GM21447 (cell line): ENCODE measurements around the gene PCED1A.
A peak's percentile ranks its signal among the peaks of the same experiment; 100 is the strongest.

Experiments used
- ATAC-seq: cut with Tn5 transposase; IDR thresholded peaks from one replicate; pipeline ENCODE4 v1.9.1; 2021; ENCODE audit not compliant: unreplicated experiment

Gene PCED1A

GRCh38 chr20:2805689-2806350, 34.6 kb downstream of the PCED1A start:
- ATAC-seq: no peak

GRCh38 chr20:2804852-2805688, 35.4 kb downstream of the PCED1A start:
- ATAC-seq: no peak

DNA sequence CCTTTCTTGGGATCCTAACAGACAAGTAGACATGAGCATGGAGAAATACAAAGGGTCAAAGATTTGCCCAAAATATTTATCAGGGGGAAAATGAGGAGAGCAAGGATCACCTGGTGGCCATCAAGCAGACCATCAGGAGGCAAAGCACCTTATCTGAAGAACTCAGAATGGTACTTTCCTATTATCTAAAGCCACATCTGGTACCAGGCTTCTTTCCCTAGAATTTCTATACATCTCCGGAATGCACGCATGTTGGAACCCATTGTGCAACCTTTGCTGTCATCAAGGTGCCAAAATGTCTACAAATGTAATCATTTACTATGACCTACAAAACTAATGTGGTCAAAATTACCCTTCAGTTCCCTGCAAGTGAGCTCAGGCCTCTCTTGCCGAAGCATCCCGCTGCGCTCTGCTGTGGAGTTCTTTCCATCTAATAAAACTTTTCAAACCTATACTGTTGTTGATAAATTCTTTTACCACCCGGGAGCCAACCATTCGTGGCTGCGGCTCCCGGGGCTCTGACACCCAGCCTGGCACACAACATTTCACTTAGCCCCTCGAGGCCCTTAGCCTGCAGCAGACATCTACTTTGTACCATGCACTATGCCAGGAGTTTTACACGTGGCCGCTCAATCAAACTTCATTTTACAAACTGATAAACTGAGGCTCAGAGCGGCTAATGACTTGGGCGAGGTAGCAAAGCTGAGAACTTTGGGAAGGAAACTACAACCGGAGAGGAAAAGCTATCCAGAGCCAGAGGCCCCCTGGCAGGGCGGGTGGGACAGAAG, 36.2 kb downstream of the PCED1A start:
- no peak for ATAC-seq

- ATAC-seq: no peak
Observed at GRCh38 chr20:2801286-2801728, 39.1 kb downstream of the PCED1A start.

DNA sequence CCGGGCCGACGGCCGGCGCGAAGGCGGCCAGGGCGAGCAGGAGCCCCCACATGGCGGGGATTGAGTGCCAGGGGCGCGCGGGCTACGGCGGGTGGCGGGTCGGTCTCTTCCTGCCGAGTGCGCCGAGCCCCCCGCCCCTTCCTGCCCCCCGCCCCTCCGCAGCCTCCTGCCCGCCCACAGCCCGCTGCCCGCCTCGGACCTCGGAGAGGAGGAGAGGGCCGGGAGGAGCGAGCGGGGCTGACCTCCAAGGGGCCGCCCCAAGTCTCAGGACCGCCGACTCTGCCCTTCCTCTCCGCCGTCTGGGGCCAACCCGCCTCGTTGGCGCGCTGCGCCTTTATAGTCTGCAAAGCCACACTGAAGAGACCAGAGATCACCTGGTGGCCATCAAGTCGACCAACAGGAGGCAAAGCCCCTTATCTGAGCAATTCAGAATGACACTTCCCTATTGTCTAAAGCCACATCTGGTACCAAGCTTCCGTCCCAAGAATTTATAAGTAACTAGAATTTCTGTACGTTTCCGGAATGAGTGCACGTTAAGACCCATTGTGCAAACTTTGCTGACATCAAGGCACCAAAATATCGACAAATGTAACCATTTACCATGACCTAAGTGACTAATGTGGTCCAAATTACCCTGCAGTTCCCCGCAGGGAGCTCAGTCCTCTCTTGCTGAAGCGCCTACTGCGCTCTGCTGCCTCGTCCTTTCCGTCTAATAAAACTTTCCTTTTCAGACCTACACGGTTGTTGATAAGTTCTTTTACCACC, 39.8 kb downstream of the PCED1A start, which contains the start of gene CPXM1:
Gene CPXM1, minus strand, starts transcription at position 107 of the 765 bp plus-strand sequence. Its CDS starts 55 bp downstream, at position 52.
- ATAC-seq: peak; percentile 54

DNA sequence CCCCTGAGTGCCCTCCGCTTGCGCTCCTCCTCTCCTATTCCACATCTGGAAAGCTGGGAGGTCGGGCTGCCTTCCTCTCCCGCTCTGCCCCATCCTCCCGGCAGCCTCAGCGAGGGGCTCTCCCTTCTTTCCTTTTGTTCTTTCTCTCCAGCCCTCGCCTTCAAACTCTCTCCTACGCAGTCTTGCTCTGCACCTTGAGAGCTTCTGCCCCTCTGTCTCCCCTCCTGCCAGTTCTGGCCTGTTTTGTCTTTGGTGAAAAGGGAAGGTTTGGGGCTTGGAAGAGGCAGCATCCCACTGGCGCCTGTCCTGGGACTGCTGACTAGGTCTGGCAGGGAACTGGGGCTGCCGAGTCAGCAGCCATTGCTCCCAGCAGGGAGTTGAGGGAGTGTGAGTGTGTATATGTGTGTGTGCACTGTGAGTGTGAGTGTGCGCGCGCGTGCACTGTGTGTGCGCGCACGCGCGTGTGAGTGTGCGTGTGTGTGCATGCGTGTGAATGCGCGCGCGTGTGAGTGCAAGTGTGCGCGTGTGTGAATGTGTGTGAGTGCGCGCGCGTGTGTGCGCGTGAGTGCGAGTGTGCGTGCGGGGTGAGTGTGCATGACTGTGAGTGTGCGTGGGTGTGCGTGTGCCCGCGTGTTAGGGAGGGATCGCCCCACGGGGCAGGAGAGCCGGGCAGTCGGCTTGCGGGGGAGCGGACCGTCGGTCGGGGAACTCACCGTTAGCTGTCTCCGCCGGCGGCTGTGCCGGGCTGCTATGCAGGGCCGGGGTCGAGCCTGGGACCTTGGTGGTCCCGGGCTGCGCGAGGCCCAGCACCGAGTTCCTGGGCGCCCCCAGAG, 40.6 kb downstream of the PCED1A start:
- ATAC-seq: peak; percentile 5

- no peak for ATAC-seq
Observed at GRCh38 chr20:2799271-2799670, 41.2 kb downstream of the PCED1A start.

- ATAC-seq: no peak
Observed at GRCh38 chr20:2798814-2799213, 41.6 kb downstream of the PCED1A start.

DNA sequence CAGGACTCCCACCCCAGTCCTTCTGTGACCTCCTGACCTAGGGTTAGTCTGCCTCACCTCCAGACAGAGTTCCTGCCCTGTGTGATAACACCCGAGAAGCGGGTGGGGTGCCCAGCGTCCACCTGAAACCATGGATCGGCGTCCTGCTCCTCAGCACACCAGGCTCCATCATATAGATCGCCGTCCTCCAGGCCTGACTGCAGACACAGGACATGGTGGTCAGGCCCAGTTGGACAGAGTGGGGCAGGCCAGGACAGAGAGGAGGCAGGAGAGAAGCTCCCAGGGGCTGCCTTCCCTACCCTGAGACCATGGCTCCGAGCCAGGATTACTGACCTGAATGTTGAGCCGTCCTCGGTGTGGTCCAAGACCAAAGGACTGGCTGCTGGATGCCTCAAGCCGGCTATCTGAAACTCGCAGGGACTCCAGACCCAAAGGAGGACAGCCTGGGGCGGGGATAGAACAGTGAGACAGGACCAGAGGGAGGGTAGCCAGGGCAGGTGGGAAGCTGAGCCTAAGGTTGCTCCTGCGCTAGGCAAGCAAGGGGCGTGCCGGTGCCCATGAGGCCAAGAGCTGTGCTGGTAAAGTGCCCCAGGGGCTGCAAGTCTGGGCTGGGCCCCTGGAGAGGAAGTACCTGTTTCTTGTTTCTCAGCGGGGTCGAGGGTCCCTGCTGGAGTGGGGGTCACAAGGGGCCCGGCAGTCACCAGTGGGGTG, 42.2 kb downstream of the PCED1A start:
- ATAC-seq: no peak

DNA sequence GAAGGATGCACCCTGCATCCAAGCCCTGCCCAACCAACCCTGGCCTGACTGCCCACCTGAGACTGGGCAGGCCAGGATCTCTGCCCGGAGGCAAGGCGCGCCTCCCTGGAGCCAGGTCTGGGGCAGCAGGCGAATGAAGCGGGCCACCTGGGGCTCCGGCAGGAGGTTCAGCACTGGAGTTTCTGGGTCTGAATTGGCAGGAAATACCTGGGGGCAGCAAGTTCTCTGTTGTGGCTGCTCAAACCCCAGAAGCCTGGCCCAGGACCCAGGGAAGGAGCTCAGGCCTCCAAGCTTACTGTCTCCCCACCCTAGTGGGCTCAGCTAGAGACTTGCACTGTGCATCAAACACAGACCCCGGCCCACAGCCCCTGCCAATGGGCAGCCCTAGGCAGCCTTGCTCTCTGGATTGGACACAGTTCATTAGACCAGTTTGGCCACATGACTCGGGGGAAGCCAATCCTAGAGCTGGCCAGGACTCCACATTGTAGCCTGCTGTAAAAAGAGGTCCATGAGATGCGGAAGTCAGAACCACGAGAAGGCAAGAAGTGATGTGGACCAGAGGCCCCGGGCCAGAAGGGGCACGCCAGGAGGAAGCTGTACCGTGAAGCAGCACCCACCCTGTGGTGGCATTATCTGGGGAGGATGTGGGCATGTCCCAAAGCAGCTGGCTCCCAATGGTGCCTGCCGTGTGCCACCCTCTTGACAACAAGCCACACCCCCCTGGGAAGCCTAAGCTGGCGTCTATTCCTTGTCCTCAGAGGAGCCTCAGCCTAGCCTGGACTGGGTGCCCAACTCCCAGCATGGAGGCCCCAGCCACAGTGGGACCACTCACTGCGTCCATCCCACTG, 43.1 kb downstream of the PCED1A start:
- ATAC-seq: no peak

DNA sequence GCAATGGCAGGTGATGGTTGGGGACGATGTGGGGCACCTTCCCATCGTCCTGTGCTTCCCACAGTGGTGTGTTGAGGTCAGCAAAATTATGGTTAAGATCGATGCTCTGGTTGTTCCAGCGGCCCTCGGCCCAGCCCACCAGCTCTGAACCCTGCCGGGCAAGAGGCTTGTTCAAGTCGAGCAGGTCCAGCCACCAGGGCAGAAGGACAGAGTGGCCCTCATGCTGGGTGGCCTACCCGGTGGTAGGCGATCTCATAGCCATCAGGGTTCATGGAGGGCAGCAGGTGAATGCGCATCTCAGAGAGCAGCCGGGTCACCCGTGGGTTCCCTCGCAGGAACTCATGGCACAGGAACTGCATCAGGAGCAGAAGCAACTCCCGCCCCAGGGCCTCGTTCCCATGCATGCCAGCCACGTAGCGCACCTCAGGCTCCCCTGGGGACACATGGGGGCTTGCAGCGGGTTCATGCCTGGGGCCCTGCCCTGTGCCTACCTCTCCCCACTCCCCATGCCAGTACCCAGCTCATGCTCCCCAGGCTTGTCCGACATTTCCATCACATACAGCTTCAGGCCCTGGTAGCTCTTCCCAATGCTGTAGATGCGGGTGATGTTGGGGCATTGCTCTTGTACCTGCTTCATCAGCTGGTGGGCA, 44.3 kb downstream of the PCED1A start:
- ATAC-seq: no peak

DNA sequence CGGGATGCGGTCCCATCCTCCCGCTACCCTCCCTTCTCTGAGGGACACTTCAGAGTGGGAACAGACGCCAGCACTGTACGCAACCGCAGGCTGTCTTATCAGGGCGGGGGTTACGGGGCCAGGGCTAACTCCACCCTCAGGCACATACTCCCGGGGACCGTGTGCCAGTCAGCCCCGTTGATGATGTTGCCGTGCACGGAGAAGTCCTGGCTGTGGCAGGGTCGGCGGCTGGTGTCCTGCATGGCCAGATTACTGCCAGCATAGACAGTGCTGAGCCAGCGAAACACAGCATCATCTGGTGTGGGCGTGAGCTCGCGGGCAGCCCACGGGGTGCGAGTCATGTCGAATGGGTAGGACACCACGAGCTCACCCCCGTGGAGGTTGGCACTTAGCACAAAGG, 45.0 kb downstream of the PCED1A start:
- ATAC-seq: no peak

GRCh38 chr20:2794866-2795447, 45.5 kb downstream of the PCED1A start:
- ATAC-seq: no peak

DNA sequence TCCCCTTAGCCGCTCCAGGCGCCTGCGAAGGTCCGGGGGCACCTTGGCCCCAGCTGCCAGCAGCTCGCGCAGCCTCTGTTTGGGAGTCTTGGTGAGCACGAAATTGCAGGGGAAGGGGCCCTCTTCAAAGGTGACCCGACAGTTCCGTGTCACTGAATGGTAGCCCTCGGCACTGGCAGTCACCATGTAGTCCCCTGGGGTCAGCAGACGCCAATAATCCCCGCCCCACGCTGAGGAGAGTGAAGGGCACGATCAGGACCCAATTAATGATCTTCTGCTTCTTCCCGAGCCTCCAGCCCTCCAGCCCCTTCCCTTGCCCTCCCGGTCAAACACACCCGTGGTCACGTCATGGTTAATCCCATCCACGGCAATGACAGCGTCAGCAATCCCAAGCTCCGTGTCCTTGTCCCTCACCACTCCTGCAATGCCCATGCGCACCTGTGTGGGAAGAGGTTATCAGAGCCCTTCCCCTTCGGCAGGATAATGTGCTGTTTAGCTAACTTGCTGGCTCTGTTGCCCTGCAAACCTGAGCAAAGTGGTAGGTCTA, 46.2 kb downstream of the PCED1A start:
- ATAC-seq: no peak

GRCh38 chr20:2793471-2793870, 47.0 kb downstream of the PCED1A start:
- no peak for ATAC-seq
